GM12872 (cell line): ENCODE measurements around the gene IHH.

Source experiments
- TF ChIP-seq, protein P1 (sequence below): IDR thresholded peaks from 3 replicates; pipeline ENCODE4 v1.5.1; 2011; ENCODE audit warnings: low read depth, mild to moderate bottlenecking, low read length, moderate library complexity; ENCODE audit not compliant: insufficient read depth

The IHH gene

GRCh38 chr2:219022041-219022440, 38.7 kb downstream of the IHH start:
- TF ChIP-seq, protein P1, sequence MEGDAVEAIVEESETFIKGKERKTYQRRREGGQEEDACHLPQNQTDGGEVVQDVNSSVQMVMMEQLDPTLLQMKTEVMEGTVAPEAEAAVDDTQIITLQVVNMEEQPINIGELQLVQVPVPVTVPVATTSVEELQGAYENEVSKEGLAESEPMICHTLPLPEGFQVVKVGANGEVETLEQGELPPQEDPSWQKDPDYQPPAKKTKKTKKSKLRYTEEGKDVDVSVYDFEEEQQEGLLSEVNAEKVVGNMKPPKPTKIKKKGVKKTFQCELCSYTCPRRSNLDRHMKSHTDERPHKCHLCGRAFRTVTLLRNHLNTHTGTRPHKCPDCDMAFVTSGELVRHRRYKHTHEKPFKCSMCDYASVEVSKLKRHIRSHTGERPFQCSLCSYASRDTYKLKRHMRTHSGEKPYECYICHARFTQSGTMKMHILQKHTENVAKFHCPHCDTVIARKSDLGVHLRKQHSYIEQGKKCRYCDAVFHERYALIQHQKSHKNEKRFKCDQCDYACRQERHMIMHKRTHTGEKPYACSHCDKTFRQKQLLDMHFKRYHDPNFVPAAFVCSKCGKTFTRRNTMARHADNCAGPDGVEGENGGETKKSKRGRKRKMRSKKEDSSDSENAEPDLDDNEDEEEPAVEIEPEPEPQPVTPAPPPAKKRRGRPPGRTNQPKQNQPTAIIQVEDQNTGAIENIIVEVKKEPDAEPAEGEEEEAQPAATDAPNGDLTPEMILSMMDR: no peak

GRCh38 chr2:219021591-219021990, 39.1 kb downstream of the IHH start:
- TF ChIP-seq, protein P1: no peak

DNA sequence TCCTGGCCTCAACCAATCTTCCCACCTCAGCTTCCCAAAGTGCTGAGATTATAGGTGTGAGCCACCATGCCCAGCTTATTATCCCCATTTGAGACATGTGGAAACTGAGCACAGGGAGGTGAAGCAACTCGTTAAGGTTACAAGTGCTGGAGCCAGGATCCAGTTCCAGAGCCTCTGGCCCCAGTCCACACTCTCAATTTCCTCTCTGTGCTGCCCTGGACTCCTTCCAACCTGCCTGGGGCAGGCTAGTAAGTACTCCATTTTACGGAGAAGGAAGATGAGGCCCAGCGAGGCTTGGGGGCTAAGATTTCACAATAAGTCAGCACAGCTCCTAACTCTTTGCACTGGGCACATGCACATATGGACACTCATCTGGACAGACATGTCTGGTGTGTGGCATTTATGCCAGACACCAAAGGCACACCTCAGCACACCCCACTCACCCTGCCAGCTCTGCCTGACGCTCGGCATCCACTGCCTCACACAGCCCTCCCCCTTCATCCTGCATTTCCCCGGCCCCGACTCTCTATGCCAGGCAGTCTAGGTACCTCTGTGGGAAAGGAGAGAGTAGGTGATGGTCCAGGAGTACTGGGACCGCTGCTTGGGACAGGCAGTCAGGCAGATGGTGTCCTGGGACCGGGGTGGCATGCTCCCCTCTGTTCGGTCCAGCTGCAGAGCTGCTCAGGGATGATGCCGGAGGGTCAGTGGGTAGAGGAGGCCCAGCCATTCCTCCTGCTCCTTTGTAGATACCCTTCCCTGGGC, 39.9 kb downstream of the IHH start:
- TF ChIP-seq, protein P1: no peak

- TF ChIP-seq, protein P1: no peak
These were observed 41.3 kb downstream of the IHH start for GRCh38 chr2:219019436-219019835.

DNA sequence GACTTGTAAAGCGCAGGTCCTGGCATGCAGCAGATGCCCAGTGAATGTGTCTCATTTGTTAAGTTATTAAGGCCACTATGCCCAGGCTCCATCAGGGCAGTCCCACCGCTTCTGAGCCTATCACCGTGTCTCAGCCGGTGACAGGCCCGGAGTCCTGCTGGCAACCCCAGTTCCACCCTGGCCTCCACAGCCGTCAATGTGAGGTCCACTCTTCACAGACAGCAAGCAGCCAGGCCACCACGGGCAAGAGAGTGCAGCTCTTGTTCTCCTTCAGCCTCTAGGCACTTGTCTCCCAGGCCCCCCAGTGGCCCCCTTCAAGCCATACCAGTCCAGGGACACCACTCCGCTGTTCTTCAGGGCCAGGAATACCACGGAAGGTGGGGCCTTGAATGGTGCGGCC, 42.0 kb downstream of the IHH start:
- TF ChIP-seq, protein P1: no peak

- TF ChIP-seq, protein P1: no peak
These were observed 42.4 kb downstream of the IHH start for GRCh38 chr2:219018286-219018685.

GRCh38 chr2:219017201-219017931, 43.4 kb downstream of the IHH start:
- TF ChIP-seq, protein P1: no peak
